Epithelial cell of proximal tubule (primary cell): ENCODE measurements around the gene CCDC97. TPM values are rescaled to one million over a fixed set of nuclear protein-coding genes. Genes with fewer than 3 reads are reported as not detected.

ENCODE experiments used
- DNase-seq: peaks from one replicate; pipeline ENCODE4 v3.0.0-alpha.2; 2011; ENCODE audit warnings: low read depth
- H3K4me3 ChIP-seq: 2 replicates; pipeline ENCODE4 v1.5.1; 2011; ENCODE audit warnings: low read depth, mild to moderate bottlenecking, low read length
- total RNA-seq: library from RNA; depleted of rRNA; stranded (reverse); fragments of >200 nt; gene quantifications from 2 replicates; pipeline ENCODE4 v1.2.3, GENCODE V29; 2015
- TF ChIP-seq, protein P1 (sequence below): conservative IDR thresholded peaks from 2 replicates; pipeline ENCODE4 v1.5.1; 2012; ENCODE audit warnings: low read depth, mild to moderate bottlenecking, low read length

Gene CCDC97
- 11.4 and 11.6 TPM in 2 replicates for total RNA-seq

DNA sequence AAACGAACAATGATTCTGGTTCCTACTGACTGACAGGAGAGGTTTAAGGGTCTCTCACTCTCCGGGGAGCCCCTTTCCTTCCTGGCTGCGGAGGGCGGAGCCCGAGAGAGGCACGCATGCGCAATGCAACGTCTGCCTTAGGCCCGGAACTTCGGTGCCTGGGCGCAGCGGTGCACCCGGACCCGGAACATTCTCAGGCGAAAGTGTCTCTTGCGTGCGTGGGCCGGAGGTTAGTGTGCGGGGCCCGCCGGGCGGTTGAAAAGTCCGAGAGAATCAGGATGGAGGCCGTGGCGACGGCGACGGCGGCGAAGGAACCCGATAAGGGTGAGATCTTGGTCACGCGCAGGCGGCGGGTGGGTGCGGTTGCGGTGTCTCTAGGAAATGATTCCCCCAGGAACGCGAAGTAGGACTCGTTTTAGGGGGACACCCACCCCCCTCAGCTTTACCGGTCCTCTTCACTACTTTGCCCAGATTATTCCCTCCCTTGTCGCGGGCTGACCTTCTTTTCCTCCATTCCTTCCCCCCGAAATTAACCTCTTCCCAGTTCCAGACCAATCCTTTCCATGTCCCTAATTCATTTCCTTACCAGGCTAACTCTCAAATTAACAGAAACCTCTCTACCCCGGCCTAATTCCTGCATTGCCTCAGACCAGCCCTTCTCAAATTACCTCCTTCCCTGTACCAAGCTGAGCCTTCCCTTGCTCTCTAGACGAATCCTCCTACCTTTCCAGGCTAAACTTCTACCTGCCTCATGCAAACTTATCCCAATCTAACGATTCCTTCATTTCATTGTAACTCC is at the start of gene CCDC97:
Gene CCDC97, plus strand, starts transcription at position 140 of the 799 bp plus-strand sequence. Its CDS starts 139 bp downstream, at position 279.
- H3K4me3 ChIP-seq: peak within 1 kb of the TSS; percentile 70
- peak; percentile 36 for DNase-seq
- TF ChIP-seq, protein P1, sequence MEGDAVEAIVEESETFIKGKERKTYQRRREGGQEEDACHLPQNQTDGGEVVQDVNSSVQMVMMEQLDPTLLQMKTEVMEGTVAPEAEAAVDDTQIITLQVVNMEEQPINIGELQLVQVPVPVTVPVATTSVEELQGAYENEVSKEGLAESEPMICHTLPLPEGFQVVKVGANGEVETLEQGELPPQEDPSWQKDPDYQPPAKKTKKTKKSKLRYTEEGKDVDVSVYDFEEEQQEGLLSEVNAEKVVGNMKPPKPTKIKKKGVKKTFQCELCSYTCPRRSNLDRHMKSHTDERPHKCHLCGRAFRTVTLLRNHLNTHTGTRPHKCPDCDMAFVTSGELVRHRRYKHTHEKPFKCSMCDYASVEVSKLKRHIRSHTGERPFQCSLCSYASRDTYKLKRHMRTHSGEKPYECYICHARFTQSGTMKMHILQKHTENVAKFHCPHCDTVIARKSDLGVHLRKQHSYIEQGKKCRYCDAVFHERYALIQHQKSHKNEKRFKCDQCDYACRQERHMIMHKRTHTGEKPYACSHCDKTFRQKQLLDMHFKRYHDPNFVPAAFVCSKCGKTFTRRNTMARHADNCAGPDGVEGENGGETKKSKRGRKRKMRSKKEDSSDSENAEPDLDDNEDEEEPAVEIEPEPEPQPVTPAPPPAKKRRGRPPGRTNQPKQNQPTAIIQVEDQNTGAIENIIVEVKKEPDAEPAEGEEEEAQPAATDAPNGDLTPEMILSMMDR: no peak

DNA sequence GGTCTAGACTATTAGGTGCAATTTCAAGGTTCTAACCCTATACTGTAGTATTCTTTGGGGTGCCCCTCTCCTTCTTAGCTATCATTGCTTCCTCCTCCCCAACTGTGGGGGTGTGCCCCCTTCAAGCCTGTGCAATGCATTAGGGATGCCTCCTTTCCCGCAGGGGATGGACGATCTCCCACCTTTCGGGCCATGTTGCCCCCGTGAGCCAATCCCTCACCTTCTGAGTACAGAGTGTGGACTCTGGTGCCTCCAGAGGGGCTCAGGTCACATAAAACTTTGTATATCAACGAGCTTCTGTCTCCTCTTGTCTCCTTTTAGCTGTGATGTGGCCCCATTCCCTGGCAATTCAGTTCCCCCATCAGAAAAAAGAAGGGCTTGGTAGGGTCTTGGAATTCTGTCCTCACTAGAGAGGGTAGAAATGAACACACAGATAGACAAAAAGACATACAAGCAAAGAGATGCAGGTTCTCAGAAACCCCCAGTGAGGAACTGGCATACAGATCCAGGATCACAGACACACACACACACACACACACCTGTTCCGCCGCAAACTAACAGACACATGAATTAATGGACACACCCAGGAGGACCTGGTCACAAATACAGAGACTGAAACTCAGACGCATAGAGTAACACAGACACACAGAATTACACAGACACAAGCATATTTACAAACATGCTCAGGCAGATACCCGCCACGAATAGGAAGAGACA is 48.3 kb upstream of the CCDC97 start:
- TF ChIP-seq, protein P1: no peak

DNA sequence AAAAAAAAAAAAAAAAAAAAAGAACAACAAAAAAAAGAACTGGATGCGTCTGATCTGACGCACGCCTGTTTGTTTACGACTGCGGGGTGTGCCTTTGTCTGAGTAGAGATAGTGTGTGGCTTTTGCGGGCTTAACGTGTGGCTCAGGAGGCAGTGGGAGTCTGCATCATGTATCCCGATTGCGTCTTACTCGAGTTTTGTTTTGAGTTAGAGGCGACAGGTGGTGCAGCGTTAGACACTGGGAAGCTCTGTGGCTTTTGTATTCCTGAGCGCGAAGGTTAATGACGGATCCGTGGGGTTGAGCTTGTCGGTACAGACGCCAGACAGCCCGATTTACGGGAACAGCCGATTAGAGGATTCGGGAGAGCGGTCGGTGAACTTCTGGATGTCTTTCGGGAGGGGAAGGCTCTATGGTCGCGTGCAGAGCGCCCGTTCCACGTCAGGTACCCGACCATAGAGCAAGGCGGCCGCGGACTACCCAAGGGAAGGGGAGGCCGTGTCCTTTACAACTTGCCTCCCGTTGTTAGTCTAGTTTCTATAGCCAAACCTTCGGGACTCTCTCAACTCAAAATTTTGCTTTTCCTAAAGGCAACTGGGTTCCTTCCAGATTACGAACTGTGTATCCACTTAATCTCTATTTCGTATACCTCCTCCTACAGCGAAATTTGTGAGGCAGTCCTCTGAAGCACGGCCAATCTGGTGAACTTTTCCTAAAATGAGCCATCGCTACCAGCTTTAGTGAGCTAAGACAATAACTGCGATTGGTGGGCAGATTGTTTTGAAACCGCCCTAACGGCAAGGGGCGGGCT is 46.7 kb upstream of the CCDC97 start:
- peak; percentile 10 for DNase-seq
- peak overlapping the region; percentile 81 for H3K4me3 ChIP-seq
- TF ChIP-seq, protein P1: no peak

More for the DNA sequence above, 48.3 kb upstream of the CCDC97 start:
- no peak for DNase-seq
- peak overlapping the region; percentile 81 for H3K4me3 ChIP-seq

GRCh38 chr19:41263850-41264580 is 46.0 kb upstream of the CCDC97 start, which contains the start of gene HNRNPUL1:
HNRNPUL1 (plus strand) TSS chr19:41264372; CDS start chr19:41264504, 132 bp downstream.
- peak; percentile 100 for DNase-seq
- peak within 1 kb of the TSS; percentile 91 for H3K4me3 ChIP-seq
- TF ChIP-seq, protein P1: peak; percentile 42

DNA sequence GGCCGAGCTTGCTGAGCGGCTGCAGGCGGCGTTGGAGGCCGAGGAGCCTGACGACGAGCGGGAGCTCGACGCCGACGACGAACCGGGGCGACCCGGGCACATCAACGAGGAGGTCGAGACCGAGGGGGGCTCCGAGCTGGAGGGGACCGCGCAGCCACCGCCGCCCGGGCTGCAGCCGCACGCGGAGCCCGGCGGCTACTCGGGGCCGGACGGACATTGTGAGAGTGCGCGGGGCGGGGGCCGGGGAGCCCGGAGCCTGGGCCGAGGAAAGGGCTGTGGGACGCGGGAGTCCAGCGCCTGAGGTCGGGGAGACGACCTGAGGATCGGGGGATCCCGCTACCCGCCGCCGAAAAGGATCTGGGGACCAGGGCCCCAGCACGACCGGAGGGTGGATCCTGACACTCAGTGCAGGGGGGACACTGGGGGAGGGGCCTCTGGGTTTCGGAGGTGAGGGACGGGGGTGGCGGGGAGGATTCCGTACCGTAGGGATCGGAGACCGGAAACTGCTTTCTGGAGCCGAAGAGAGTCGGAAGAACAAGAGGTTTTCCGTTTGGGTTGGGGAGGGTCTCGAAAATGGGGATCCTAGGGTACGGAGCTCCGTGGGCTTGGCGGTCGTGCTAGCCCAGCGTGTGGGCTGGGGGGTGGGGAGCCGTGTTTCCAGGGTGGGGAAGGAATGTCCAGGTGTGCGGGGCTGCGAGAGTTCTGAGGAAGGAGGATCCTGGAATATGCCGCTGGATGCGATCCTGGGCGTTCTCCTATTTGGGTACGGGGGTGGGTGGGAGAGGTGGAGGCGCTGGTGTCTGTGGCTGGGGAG is 45.2 kb upstream of the CCDC97 start:
- peak overlapping the region; percentile 91 for H3K4me3 ChIP-seq
- no peak for DNase-seq
- TF ChIP-seq, protein P1: no peak
